CD14-positive monocyte (primary cell): ENCODE measurements around the gene RIT2. TPM values are rescaled to one million over a fixed set of nuclear protein-coding genes. Genes with fewer than 3 reads are reported as not detected.

Experiments
- DNase-seq, 3 donors: peaks; one replicate each; pipeline ENCODE4 v3.0.0-alpha.2; 2011 to 2022
- H2AFZ ChIP-seq: 2 replicates; pipeline ENCODE4 v1.6.0; 2012; ENCODE audit warnings: mild to moderate bottlenecking, low read depth, low read length, inconsistent platforms; ENCODE audit not compliant: insufficient read depth, poor library complexity, severe bottlenecking
- H3K27ac ChIP-seq, 2 donors: 1 replicate in 1 of 2; 2 replicates in 1 of 2; pipeline ENCODE4 v1.5.1; 2012 to 2013; ENCODE audit warnings: low read length in 2 of 2, control low read depth in 1 of 2, inconsistent platforms in 1 of 2, low read depth in 1 of 2, mild to moderate bottlenecking in 1 of 2
- H3K27me3 ChIP-seq, 2 donors: one replicate each; pipeline versions ENCODE4 v1.6.0 to v1.6.1; 2011 to 2013; ENCODE audit warnings: low read length in 2 of 2; ENCODE audit not compliant: control insufficient read depth in 2 of 2, insufficient read depth in 2 of 2
- H3K36me3 ChIP-seq, 2 donors: replicated peaks in 1 of 2; 1 replicate in 1 of 2; 2 replicates in 1 of 2; pipeline versions ENCODE4 v1.5.1 to v1.6.1; 2012 to 2013; ENCODE audit warnings: low read length in 2 of 2, control low read depth in 1 of 2, inconsistent platforms in 1 of 2, mild to moderate bottlenecking in 1 of 2; ENCODE audit not compliant: insufficient read depth in 2 of 2, control insufficient read depth in 1 of 2
- H3K4me1 ChIP-seq, 2 donors: 1 replicate in 1 of 2; 2 replicates in 1 of 2; pipeline versions ENCODE4 v1.5.1 to v1.6.1; 2012 to 2013; ENCODE audit warnings: low read length in 2 of 2, control low read depth in 1 of 2, inconsistent platforms in 1 of 2, mild to moderate bottlenecking in 1 of 2, moderate library complexity in 1 of 2; ENCODE audit not compliant: insufficient read depth in 2 of 2, control insufficient read depth in 1 of 2
- H3K4me2 ChIP-seq: replicated peaks from 2 replicates; pipeline ENCODE3; 2012; ENCODE audit warnings: low read length, moderate library complexity, mild to moderate bottlenecking; ENCODE audit not compliant: poor library complexity, severe bottlenecking; ENCODE audit errors: extremely low read depth
- H3K4me3 ChIP-seq, 3 experiments: fragments of 200-600 bp in 1 of 3; sonication (generic) in 1 of 3; replicated peaks in 1 of 3; 1 replicate in 2 of 3; 2 replicates in 1 of 3; pipeline ENCODE4 v1.5.1; 2011 to 2013; ENCODE audit warnings: low read length in 3 of 3, mild to moderate bottlenecking in 3 of 3, control low read depth in 2 of 3, low read depth in 2 of 3, inconsistent platforms in 1 of 3, moderate library complexity in 1 of 3
- H3K79me2 ChIP-seq: 2 replicates; pipeline ENCODE4 v1.6.0; 2012; ENCODE audit warnings: mild to moderate bottlenecking, control low read depth, inconsistent platforms, low read length, moderate library complexity; ENCODE audit not compliant: insufficient read depth
- H3K9ac ChIP-seq: 2 replicates; pipeline ENCODE4 v1.6.0; 2017; ENCODE audit warnings: low read length, mild to moderate bottlenecking; ENCODE audit not compliant: insufficient read depth, poor library complexity, severe bottlenecking
- H3K9me3 ChIP-seq, 2 donors: replicated peaks in 1 of 2; 1 replicate in 1 of 2; 2 replicates in 1 of 2; pipeline versions ENCODE4 v1.5.1 to v1.6.1; 2012 to 2013; ENCODE audit warnings: low read length in 2 of 2, control low read depth in 1 of 2; ENCODE audit not compliant: control insufficient read depth in 1 of 2, insufficient read depth in 1 of 2
- H4K20me1 ChIP-seq: 2 replicates; pipeline ENCODE4 v1.6.0; 2012; ENCODE audit warnings: mild to moderate bottlenecking, low read length, control low read depth, moderate library complexity; ENCODE audit not compliant: insufficient read depth
- H3K27ac Mint-ChIP-seq, 7 donors: one replicate each; pipeline ENCODE4 v1.8.0; 2020; ENCODE audit warnings: mild to moderate bottlenecking in 7 of 7, mixed read lengths in 7 of 7, moderate library complexity in 6 of 7, inconsistent platforms in 2 of 7
- H3K27me3 Mint-ChIP-seq, 3 donors: one replicate each; pipeline ENCODE4 v1.8.0; 2021 to 2022; ENCODE audit warnings: low read depth in 3 of 3, mild to moderate bottlenecking in 3 of 3, mixed read lengths in 3 of 3, moderate library complexity in 3 of 3, inconsistent platforms in 1 of 3
- H3K36me3 Mint-ChIP-seq, 2 donors: one replicate each; pipeline ENCODE4 v1.8.0; 2020; ENCODE audit warnings: mixed read lengths in 2 of 2, inconsistent platforms in 1 of 2, mild to moderate bottlenecking in 1 of 2
- H3K4me1 Mint-ChIP-seq: one replicate; pipeline ENCODE4 v1.8.0; 2020; ENCODE audit warnings: mild to moderate bottlenecking, mixed read lengths
- H3K4me3 Mint-ChIP-seq, 2 donors: one replicate each; pipeline ENCODE4 v1.8.0; 2020; ENCODE audit warnings: mild to moderate bottlenecking in 2 of 2, mixed read lengths in 2 of 2, moderate library complexity in 1 of 2
- H3K9me3 Mint-ChIP-seq, 7 donors: one replicate each; pipeline ENCODE4 v1.8.0; 2020 to 2022; ENCODE audit warnings: mixed read lengths in 7 of 7, mild to moderate bottlenecking in 6 of 7, moderate library complexity in 6 of 7, inconsistent platforms in 2 of 7
- WGBS: methylation state at CpG from one replicate; pipeline ENCODE4 v1.1.5; 2013; ENCODE audit warnings: missing lambda C conversion rate; ENCODE audit not compliant: insufficient coverage; 5-methylcytosine and 5-hydroxymethylcytosine counted together
- intact Hi-C, 2 donors: fragments of 100-400 bp; cut with micrococcal nuclease; formaldehyde crosslinking; loops; one replicate each; pipeline versions ENCODE4 v1.15.0 to v1.15.1; 2023
- polyA plus RNA-seq, 3 donors: library from polyadenylated mRNA; depleted of rRNA in 1 of 3; unstranded in 2 of 3; stranded (reverse) in 1 of 3; fragments of 300-500 nt in 2 of 3; fragments of >200 nt in 1 of 3; fragmentation: Illumina TruSeq in 2 of 3; gene quantifications; 1 replicate in 2 of 3; 2 replicates in 1 of 3; pipeline ENCODE4 v1.2.3, GENCODE V29; 2012 to 2021
- TF ChIP-seq, protein P1 (sequence below): fragments of 200-600 bp; IDR thresholded peaks from one replicate; pipeline ENCODE4 v1.8.0; 2022; ENCODE audit warnings: antibody characterized with exemption, mild to moderate bottlenecking

The RIT2 gene
- polyA plus RNA-seq, 3 donors, result not detected

GRCh38 chr18:43046322-43046721, 69.2 kb downstream of the RIT2 start:
- Histone ChIP-seq H3K4me2 (no peak overlapping the region), H4K20me1 (no peaks in the 10 kb centered on the region), H3K36me3 (no peaks in the 10 kb centered on the region), H3K27ac (no peak overlapping the region), H3K4me1 (no peaks in the 10 kb centered on the region), H3K79me2 (no peaks in the 10 kb centered on the region), H3K9ac (no peak overlapping the region), H3K4me3 (no peak overlapping the region), H2AFZ (no peak overlapping the region), H3K27me3 (no peaks in the 10 kb centered on the region), H3K9me3 (no peaks in the 10 kb centered on the region)
- Mint-ChIP-seq H3K4me3 (no peak overlapping the region), H3K36me3 (no peaks in the 10 kb centered on the region), H3K9me3 (no peaks in the 10 kb centered on the region), H3K4me1 (no peaks in the 10 kb centered on the region), H3K27ac (no peak overlapping the region), H3K27me3 (no peaks in the 10 kb centered on the region)
- intact Hi-C loops, result no loop called here
- no CpG with 5 or more reads among the region's 2 CpGs for WGBS
- DNase-seq, result no peak
- TF ChIP-seq, protein P1, sequence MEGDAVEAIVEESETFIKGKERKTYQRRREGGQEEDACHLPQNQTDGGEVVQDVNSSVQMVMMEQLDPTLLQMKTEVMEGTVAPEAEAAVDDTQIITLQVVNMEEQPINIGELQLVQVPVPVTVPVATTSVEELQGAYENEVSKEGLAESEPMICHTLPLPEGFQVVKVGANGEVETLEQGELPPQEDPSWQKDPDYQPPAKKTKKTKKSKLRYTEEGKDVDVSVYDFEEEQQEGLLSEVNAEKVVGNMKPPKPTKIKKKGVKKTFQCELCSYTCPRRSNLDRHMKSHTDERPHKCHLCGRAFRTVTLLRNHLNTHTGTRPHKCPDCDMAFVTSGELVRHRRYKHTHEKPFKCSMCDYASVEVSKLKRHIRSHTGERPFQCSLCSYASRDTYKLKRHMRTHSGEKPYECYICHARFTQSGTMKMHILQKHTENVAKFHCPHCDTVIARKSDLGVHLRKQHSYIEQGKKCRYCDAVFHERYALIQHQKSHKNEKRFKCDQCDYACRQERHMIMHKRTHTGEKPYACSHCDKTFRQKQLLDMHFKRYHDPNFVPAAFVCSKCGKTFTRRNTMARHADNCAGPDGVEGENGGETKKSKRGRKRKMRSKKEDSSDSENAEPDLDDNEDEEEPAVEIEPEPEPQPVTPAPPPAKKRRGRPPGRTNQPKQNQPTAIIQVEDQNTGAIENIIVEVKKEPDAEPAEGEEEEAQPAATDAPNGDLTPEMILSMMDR, result no peak

DNA sequence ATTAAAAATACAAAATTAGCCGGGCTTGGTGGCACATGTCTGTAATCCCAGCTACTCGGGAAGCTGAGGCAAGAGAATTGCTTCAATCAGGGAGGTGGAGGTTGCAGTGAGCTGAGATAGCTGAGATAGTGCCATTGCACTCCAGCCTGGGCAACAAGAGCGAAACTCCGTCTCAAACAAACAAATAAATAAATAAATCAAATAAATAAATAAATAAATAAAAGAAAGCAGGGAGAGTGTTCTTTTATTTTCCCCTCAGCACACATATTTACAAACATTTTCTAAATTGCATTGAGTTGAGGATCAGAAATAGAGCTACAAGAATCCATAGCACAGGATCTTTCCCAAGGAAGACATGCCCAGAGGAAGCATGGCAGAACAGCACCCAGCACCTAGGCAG, 71.9 kb downstream of the RIT2 start:
- no peaks in the 10 kb centered on the region for H3K4me1 ChIP-seq
- no peaks in the 10 kb centered on the region for H3K27me3 ChIP-seq
- H4K20me1 ChIP-seq, result no peaks in the 10 kb centered on the region
- H3K4me2 ChIP-seq, result no peak overlapping the region
- Mint-ChIP-seq H3K27ac (no peak overlapping the region), H3K4me1 (no peaks in the 10 kb centered on the region), H3K36me3 (no peaks in the 10 kb centered on the region), H3K27me3 (no peaks in the 10 kb centered on the region), H3K4me3 (no peak overlapping the region), H3K9me3 (no peaks in the 10 kb centered on the region)
- no peak overlapping the region for H3K4me3 ChIP-seq
- intact Hi-C loops, result no loop called here
- H3K36me3 ChIP-seq, result no peaks in the 10 kb centered on the region
- 100% methylated on average over 1 of the region's 4 CpGs for WGBS
- no peak overlapping the region for H2AFZ ChIP-seq
- no peak overlapping the region for H3K27ac ChIP-seq
- no peak overlapping the region for H3K9ac ChIP-seq
- no peaks in the 10 kb centered on the region for H3K79me2 ChIP-seq
- TF ChIP-seq, protein P1, result no peak
- H3K9me3 ChIP-seq, result no peaks in the 10 kb centered on the region
- no peak for DNase-seq
